Stimulated activated CD4-positive, alpha-beta T cell treated with anti-CD3 and anti-CD28 coated beads, TNF-alpha, amount 100 ng/mL, for 1 hour (primary cell): Measurements from ENCODE around the gene FREM1.

Experiments
- DNase-seq, 3 donors: peaks; one replicate each; pipeline ENCODE4 v3.0.0-alpha.2; 2020; ENCODE audit warnings: low read depth in 3 of 3, low spot score in 1 of 3

Gene FREM1

DNA sequence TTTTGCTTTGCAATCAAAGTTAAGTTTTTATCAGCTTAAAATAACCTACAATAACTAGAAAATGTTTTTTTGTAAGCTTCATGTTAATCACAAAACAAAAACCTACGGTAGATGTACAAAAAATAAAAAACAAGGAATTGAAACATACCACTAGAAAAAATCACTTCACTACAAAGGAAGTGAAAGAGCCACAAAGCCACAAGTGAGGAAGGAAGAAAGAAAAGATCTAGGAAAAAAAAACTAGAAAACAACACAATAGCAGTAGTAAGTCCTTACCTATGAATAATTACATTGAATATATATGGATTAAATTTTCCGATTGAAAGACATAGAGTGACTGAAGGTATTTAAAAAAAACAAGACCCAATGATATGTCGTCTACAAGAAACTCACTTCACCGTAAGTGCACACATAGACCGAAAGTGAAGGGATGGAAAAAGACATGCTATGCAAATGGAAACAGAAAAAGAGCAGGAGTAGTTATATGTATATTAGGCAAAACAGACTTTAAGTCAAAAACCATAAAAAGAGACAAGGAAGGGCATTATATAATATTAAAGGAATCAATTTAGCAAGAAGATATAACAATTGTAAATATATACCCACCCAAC lies 203.6 kb downstream of the FREM1 start:
- no peak for DNase-seq

- no peak for DNase-seq
Measured at GRCh38 chr9:14705079-14705478, 205.1 kb downstream of the FREM1 start.

GRCh38 chr9:14704281-14704680 lies 205.9 kb downstream of the FREM1 start:
- DNase-seq, result no peak

GRCh38 chr9:14702200-14702720 lies 208.0 kb downstream of the FREM1 start:
- DNase-seq, result no peak

GRCh38 chr9:14693251-14693861 lies 216.9 kb downstream of the FREM1 start, which contains the start of gene ZDHHC21:
ZDHHC21 (minus strand) TSS chr9:14693432; CDS start chr9:14674340, 19,092 bp downstream.
- DNase-seq, result peak in 2 of 3 donors; percentile 12 to 47

DNA sequence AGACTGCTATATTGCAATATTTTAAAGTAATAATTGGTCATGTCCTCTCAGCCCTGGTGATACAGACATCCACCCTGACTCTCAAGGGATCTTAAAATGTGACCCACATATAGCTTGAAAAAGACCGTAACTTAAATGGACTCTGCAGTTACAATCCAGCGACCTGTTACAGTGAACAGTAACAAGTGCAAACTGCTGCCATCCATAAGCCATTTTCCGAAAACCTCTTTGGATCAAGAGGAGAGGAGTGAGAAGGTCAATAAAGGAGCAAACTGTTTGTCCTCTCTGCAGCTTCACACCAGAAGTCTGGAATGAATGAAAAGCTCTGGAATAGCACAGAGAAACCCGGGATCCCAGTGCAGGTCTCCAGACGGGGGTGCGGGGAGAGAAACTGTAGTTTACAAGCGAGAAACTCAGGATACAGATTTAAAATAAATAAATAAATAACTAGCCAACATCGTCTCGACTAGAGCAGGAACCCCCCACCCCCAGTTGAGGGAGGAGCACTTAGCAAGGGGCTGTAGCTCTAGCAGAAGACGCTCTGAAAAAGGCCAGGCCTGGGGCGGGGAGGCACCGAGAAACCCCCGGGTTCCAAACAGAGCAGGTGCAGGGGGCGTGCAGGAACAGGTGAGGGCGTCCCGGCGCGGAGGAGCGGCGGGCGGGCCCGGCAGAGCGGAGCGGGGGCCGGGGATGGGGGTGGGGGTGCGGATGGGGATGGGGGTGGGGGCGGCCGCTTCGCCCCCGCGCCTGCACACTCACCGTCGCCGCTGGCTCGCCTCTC lies 217.6 kb downstream of the FREM1 start:
- no peak for DNase-seq

DNA sequence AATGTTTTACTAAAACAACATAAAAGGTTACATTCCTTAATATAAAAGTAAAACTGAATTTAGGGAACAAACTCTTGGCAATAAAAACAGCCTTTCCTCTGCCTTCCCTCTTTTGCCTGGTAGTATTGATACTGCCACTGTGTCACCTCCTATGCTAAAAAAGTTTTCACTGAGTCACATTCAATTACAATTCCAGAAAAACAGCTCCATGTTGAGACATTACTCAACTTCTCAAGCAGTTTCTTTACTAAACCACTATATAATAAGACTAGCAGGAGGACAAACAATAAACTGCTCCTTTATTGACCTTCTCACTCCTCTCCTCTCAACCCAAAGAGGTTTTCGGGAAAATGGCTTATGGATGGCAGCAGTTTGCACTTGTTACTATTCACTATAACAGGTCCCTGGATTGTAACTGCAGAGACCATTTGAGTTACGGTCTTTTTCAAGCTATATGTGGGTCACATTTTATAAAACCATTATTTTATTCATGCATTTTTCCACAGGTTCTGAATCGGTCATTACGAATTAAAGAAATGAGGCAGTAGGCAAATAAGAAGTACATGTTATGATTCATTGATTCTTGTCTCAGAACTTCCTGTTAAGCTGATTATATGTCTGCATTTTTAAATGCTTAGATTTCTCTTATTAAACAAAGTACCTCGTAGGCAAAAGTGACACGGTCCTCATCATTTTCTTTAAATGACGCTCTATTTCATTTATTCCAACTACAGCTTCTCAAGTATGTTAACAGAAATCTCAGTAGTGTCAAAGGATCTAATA lies 219.1 kb downstream of the FREM1 start:
- no peak for DNase-seq

DNA sequence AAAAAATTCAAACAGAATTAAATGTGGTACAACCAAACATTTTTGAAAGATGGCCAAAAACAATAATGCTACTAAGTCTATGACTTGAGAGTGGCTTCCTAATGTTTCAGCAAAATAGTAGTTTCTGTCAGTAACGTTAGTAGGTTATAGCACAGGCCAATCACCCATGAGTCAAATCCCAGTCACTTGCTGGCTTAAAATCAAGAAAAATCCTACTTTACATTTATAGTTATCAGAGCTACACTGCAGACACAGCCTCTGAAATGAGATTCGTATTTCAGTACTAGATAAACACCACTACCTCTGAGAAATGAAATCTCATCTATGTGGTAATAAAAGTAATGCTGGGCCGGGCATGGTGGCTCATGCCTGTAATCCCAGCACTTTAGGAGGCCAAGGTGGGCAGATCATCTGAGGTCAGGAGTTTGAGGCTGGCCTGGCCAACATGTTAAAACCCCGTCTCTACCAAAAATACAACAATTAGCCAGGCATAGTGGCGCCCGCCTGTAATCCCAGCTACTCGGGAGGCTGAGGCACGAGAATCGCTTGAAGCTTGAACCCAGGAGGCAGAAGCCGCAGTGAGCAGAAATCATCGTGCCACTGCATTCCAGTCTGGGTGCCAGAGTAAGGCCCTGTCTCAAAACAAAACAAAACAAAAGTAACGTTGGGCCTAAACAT lies 223.0 kb downstream of the FREM1 start:
- no peak for DNase-seq

GRCh38 chr9:14686168-14686567 lies 224.1 kb downstream of the FREM1 start:
- no peak for DNase-seq
